ENCODE data around the gene NMT1.

- TF ChIP-seq CTCF (IDR thresholded peaks at IDR 0.05) (no peak), POLR2A (IDR thresholded peaks at IDR 0.05) (no peak)
Observed at GRCh38 chr17:45070809-45071208, 9.7 kb downstream of the NMT1 start.

All from right lobe of liver (tissue), 4 donors.